ENCODE results near the gene MFSD2B. TPM values are rescaled to one million over a fixed set of nuclear protein-coding genes. Genes with fewer than 3 reads are reported as not detected.

Gene MFSD2B, protein sequence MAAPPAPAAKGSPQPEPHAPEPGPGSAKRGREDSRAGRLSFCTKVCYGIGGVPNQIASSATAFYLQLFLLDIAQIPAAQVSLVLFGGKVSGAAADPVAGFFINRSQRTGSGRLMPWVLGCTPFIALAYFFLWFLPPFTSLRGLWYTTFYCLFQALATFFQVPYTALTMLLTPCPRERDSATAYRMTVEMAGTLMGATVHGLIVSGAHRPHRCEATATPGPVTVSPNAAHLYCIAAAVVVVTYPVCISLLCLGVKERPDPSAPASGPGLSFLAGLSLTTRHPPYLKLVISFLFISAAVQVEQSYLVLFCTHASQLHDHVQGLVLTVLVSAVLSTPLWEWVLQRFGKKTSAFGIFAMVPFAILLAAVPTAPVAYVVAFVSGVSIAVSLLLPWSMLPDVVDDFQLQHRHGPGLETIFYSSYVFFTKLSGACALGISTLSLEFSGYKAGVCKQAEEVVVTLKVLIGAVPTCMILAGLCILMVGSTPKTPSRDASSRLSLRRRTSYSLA
- total RNA-seq (2022) (0.37 TPM in 1 of 2 replicates, not detected in the other), Bru-seq, nascent RNA (percentile 28 among the genes with signal in this experiment), BruChase-seq, experiment 1, labeled RNA remaining after a 6-hour chase (percentile 27 among the genes with signal in this experiment), BruChase-seq, experiment 2, labeled RNA remaining after a 2-hour chase (percentile 36 among the genes with signal in this experiment)
- long read RNA-seq, partial matches to known transcripts: 0 of 4 reads
- long read RNA-seq, other reads (novel, unspliced or antisense): 4 of 4 reads

DNA sequence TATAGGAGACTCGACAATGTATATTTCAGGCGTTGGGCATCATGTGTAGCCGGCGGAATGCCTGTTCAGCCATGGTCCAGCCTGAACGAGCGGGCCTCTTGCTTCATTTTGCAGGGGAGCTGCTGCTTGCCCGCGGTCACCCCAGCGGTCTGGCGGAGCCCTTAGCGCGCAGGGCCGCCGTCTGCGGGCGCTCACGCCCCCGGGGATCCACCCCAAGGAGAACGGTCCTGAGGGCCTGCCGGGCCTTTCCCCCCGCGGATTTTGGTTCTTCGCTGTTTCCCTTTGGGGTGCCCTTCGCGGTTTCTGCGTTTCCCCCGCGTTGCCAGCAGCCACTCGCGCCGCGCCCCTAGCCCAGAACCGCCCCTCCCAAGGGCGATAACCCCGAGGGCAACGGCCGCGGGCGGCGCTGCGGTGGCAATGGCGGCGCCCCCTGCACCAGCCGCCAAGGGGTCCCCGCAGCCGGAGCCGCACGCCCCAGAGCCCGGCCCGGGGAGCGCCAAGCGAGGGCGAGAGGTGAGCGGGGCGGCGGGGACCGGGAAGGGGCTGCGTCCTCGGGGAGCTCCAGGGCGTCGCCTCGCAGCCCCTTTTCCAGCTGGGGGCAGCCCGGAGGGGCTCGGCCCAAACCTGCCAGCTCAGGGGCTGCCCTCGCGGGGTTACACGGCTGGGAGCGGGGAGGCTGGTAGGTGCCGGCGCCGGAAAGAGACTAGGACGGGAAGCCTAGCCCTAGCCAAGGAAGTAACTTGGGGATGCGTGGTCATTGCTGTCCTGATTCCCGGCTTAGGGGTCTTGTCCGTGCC lies at the start of gene MFSD2B:
MFSD2B (plus strand) TSS at position 406 of the 797 bp plus-strand sequence; CDS start at position 418, 12 bp downstream.
- H3K4me3 Mint-ChIP-seq (ENCODE audit: low read depth, unreplicated experiment): peak within 1 kb of the TSS; percentile 51
- H3K36me3 Mint-ChIP-seq (ENCODE audit: insufficient read depth, unreplicated experiment): no peaks in the 10 kb centered on the region
- no TSS peak for BruUV-seq (replicated peaks)
- H3K27me3 Mint-ChIP-seq (ENCODE audit: unreplicated experiment): peaks cover 37% of the 10 kb centered on the region
- TF ChIP-seq, protein P1, sequence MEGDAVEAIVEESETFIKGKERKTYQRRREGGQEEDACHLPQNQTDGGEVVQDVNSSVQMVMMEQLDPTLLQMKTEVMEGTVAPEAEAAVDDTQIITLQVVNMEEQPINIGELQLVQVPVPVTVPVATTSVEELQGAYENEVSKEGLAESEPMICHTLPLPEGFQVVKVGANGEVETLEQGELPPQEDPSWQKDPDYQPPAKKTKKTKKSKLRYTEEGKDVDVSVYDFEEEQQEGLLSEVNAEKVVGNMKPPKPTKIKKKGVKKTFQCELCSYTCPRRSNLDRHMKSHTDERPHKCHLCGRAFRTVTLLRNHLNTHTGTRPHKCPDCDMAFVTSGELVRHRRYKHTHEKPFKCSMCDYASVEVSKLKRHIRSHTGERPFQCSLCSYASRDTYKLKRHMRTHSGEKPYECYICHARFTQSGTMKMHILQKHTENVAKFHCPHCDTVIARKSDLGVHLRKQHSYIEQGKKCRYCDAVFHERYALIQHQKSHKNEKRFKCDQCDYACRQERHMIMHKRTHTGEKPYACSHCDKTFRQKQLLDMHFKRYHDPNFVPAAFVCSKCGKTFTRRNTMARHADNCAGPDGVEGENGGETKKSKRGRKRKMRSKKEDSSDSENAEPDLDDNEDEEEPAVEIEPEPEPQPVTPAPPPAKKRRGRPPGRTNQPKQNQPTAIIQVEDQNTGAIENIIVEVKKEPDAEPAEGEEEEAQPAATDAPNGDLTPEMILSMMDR (IDR thresholded peaks at IDR 0.05; ENCODE audit: unreplicated experiment): no peak
- no peaks in the 10 kb centered on the region for H3K9me3 Mint-ChIP-seq (ENCODE audit: low read depth, unreplicated experiment)
- no peak within 1 kb of the TSS for H3K27ac Mint-ChIP-seq (ENCODE audit: unreplicated experiment)
- CTCF ChIA-PET: no interaction called here
- no peak for DNase-seq
- intact Hi-C loops (cut with micrococcal nuclease; ENCODE audit: unreplicated experiment): no loop called here
- H3K4me1 Mint-ChIP-seq (ENCODE audit: low read depth, unreplicated experiment): peaks cover 9% of the 10 kb centered on the region

DNA sequence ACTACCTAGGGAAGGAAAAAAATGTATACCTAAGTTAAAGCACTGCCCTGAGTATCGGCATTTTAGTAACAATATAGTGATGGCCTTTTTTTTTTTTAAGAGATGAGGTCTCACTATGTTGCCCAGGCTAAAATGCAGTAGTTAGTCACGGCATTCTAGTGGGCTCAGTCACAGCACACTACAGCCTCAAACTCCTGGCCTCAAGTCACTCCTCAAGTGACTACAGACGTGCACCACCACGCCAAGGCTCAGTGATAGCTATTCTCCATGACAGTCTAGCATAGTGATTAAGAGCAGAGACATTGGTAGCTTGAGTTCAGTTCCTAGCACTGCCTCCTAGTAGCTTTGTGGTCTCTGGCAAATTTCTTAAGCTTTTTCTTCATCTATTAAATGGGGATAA lies 42.0 kb upstream of the MFSD2B start:
- DNase-seq: no peak
- TF ChIP-seq, protein P1 (IDR thresholded peaks at IDR 0.05; ENCODE audit: unreplicated experiment): no peak
- no peak overlapping the region for H3K4me3 Mint-ChIP-seq (ENCODE audit: low read depth, unreplicated experiment)
- CTCF ChIA-PET: interaction anchor here (0.7 kb wide), 1 partner anchor 56 kb away, joined by 3 read pairs; no protein-coding TSS in a partner anchor
- no peaks in the 10 kb centered on the region for H3K36me3 Mint-ChIP-seq (ENCODE audit: insufficient read depth, unreplicated experiment)
- BruUV-seq (replicated peaks): no TSS peak
- no peaks in the 10 kb centered on the region for H3K27me3 Mint-ChIP-seq (ENCODE audit: unreplicated experiment)
- H3K4me1 Mint-ChIP-seq (ENCODE audit: low read depth, unreplicated experiment): no peaks in the 10 kb centered on the region
- intact Hi-C loops (cut with micrococcal nuclease; ENCODE audit: unreplicated experiment): no loop called here
- H3K27ac Mint-ChIP-seq (ENCODE audit: unreplicated experiment): no peak overlapping the region
- no peaks in the 10 kb centered on the region for H3K9me3 Mint-ChIP-seq (ENCODE audit: low read depth, unreplicated experiment)

DNA sequence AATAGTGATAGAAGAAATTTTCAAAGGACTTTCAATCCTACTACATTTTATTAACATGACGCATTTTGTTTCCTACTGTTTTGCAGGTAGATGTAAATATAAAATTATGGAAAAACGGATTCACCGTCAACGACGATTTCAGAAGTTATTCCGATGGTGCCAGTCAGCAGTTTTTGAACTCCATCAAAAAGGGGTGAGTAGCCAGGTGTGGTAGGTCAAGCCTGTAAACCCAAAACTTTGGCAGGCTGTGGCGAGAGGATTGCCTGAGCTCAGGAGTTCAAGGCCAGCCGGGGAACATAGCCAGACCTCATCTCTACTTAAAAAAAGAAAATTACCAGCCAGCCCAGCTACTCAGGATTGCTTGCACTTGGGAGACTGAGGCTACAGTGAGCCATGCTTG lies 33.0 kb upstream of the MFSD2B start:
- H3K27ac Mint-ChIP-seq (ENCODE audit: unreplicated experiment): no peak overlapping the region
- H3K27me3 Mint-ChIP-seq (ENCODE audit: unreplicated experiment): no peaks in the 10 kb centered on the region
- intact Hi-C loops (cut with micrococcal nuclease; ENCODE audit: unreplicated experiment): no loop called here
- no peak for DNase-seq
- no peaks in the 10 kb centered on the region for H3K4me1 Mint-ChIP-seq (ENCODE audit: low read depth, unreplicated experiment)
- BruUV-seq (replicated peaks): no TSS peak
- no peaks in the 10 kb centered on the region for H3K36me3 Mint-ChIP-seq (ENCODE audit: insufficient read depth, unreplicated experiment)
- no peaks in the 10 kb centered on the region for H3K9me3 Mint-ChIP-seq (ENCODE audit: low read depth, unreplicated experiment)
- no peak overlapping the region for H3K4me3 Mint-ChIP-seq (ENCODE audit: low read depth, unreplicated experiment)
- CTCF ChIA-PET: no interaction called here
- TF ChIP-seq, protein P1 (IDR thresholded peaks at IDR 0.05; ENCODE audit: unreplicated experiment): no peak

DNA sequence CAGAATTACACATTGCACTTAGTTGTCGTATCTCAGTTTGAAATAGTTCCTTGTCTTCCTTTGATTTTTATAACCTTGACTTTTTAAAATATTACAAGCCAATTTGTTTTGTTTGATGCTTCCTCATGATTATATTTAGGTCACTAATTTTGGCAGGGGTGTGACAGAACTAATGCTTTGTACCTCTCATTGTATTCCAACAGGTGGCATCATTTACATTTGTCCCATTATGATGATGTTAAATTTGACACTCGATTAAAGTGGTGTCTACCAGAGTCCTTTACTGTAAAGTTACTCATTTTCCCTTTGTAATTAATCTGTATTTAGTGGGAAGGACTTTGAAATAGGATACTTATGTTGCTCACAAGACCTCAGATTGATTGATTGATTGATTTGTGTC lies 21.5 kb upstream of the MFSD2B start:
- Mint-ChIP-seq H3K4me3 (ENCODE audit: low read depth, unreplicated experiment) (no peak overlapping the region), H3K36me3 (ENCODE audit: insufficient read depth, unreplicated experiment) (peaks cover 5% of the 10 kb centered on the region), H3K27me3 (ENCODE audit: unreplicated experiment) (no peaks in the 10 kb centered on the region), H3K4me1 (ENCODE audit: low read depth, unreplicated experiment) (no peaks in the 10 kb centered on the region), H3K9me3 (ENCODE audit: low read depth, unreplicated experiment) (no peaks in the 10 kb centered on the region), H3K27ac (ENCODE audit: unreplicated experiment) (no peak overlapping the region)
- BruUV-seq (replicated peaks): no TSS peak
- no peak for DNase-seq
- intact Hi-C loops (cut with micrococcal nuclease; ENCODE audit: unreplicated experiment): loop anchor here (1.0 kb wide), 1 partner anchor 96 kb away; the partner anchor contains the start of gene TP53I3
- TF ChIP-seq, protein P1 (IDR thresholded peaks at IDR 0.05; ENCODE audit: unreplicated experiment): peak; percentile 15
- CTCF ChIA-PET: interaction anchor here (0.7 kb wide), 1 partner anchor 885 kb away, joined by 4 read pairs; no protein-coding TSS in a partner anchor
